SK-MEL-5 (cell line): Measurements from ENCODE around the gene FRMD1. TPM values are rescaled to one million over a fixed set of nuclear protein-coding genes. Genes with fewer than 3 reads are reported as not detected.

Experiments used
- DNase-seq: peaks from one replicate; pipeline ENCODE4 v3.0.0-alpha.2; 2016; ENCODE audit warnings: low read depth, low spot score
- in situ Hi-C: cut with HindIII; loops from 2 replicates; pipeline ENCODE4 v1.10.0; 2016; ENCODE audit warnings: low sequenced_read_pairs, high pct_unique_total_duplicates, low pct_unique_long_range_greater_than_20kb
- total RNA-seq: library from RNA; depleted of rRNA; stranded (reverse); fragments of >200 nt; shearing (Covaris generic); gene quantifications from 2 replicates; pipeline ENCODE4 v1.2.3, GENCODE V29; 2014

The FRMD1 gene
- total RNA-seq, 1 experiment from 2014 or later = not detected

DNA sequence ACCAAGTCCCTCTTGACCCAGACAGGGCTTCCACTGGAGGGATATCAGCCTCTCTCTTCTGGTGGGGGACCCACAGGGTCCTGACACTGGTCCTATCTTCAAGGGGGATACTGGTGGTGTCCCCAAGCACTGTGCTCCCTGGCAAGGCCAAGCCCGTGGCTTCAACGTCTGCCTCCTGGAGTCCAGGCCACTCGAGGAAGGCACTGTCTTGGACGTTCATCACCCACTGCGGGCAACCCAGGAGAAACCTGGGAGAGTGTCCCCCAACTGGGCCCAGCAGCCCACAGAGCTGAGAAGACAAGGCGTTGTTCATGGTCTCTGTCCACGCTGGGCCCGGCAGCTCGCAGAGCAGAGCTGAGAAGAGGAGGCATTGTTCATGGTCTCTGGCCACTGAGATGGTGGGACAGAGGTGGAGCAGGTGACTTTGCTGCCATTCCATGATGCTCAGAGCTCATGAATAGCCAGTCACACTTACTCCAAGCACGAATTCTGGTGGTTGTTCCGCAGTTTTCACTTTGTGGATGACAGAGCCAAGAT, 37.5 kb upstream of the FRMD1 start:
- in situ Hi-C loops = no loop called here
- no peak for DNase-seq

DNA sequence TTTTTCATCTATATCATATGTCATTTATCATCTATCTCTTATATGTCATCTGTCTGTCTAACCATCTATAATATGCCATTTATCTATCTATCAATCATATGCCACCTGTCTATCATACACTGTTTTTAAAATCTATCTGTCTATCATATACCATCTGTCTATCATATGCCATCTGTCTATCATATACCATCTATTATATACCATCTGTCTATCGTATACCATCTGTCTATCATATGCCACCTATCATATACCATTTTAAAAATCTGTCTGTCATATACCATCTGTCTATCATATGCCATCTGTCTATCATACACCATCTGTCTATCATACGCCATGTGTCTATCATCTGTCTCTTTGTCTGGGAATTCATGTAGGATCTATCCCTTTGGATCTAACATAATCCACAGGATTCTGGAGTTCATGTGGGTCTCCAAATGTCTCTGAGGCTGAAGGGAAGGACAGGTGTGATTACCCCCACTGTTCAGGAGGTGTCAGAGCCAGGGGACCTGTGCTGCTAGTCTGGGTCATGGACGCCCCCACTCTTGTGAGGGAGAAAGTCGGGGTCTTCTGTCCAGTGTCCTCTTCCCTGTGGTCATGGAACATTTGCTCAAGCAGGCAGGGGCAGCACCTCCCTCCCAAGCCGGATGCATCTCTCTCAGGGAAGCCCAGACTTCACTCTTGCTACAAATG, 36.9 kb upstream of the FRMD1 start:
- no peak for DNase-seq
- in situ Hi-C loops = no loop called here

DNA sequence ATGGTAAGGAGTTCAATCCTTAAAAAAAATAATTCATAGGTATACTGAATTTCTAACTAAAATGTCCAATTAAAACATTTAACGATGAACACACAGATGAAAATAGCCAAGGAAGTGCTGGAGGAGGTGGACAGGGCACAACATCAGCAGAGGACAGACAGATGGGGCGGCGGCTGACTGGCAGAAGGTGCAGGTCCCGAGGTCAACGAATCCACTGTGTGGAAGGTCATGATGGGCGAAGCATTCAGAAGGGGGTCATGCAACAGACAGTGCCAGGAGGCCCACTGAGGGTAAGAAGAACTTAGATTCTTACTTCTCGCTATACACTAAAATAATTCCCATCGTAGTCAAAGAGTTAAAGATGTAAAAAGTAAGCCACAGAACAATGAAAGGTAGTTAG, 34.2 kb upstream of the FRMD1 start:
- no peak for DNase-seq
- in situ Hi-C loops = no loop called here

DNA sequence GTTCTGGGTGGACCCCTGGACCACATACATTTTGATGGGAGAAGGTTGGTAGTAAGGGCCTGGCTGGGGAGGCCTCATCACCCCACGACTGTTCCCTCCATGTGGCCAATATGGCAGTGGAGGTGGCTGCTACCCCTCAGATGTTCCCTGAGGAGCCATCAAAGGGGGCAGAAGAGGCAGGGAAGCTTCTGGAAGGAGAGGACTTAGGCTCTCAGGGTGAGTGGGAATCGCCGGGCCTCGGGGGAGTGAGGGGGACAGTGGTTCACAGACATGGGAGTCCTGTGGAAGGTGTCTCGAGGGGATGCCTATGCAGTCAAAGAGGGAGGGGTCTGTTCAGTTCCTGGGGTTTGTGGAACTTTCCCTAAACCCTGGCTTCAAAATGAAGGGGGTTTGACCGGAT, 32.9 kb upstream of the FRMD1 start:
- no peak for DNase-seq
- in situ Hi-C loops = no loop called here

DNA sequence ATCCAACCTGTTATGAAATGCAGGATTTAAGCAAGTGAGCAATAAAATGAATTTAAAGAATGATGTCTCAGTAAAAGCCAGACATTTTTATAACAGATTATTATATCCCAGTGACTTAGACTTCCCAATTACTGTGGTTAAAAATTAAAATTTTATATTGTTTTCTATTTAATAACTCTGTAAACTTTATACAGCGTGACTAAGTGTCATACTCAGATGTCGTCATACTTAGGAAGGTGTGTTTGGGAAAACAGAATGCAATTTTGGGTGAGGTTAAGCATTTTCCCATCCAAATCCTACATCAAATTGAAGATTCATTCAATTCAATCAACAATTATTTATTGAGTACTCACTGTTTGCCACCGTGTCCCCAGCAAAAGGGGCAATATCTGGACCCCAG, 31.4 kb upstream of the FRMD1 start:
- DNase-seq = no peak
- in situ Hi-C loops = no loop called here

DNA sequence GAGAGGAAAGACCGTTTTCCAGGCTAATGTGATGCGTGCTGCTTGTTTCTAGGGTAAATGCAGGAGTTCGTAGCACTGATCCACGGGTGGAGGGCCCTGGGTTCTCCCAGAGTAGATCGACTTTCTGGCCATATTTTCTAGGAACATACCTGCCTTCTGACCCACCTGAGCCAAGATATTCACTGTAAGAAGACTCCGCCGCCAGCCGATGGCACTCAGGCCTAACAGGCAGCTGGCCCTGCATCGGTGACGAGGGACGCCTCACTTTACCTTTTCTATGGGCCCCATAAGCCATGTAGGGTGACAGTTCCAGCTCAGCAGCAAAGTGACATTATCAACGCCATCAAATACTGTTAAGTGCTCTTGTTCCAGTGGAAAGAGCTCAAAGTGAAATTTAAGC, 30.2 kb upstream of the FRMD1 start:
- DNase-seq = no peak
- in situ Hi-C loops = no loop called here

DNA sequence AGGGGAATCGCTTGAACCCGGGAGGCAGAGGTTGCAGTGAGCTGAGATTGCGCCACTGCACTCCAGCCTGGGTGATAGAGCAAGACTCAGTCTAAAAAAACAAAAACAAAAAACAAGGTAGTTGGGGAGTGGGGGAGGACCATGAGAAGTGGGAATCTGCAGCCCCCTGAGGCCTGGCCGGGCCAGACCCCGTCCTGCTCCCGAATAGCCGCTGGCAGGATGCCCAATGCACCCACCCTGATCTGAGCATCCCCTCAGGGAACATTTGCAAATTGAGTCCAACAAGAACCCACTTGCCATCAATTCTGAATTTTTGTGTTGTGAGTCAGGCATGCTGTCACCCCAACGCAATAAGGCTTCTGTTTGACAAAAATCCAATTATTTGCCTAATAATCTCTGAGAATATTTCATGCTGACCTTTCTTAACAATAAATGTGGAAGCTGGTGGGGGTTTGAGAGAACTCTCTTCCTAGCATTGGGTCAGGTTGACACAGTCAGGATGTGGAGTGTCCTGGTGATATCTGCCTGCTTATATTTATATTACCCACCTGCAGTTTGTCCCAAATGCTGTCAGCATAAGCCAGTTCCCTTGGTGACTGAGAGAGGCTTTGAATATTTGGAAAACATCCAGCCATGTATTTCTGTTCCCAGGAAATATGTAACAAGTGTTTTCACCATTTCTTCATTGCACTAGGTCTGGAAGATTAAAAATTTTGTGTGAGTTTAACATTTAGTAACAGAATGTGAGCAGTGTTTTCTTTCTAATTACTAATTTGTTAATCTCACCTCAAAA, 28.4 kb upstream of the FRMD1 start:
- DNase-seq = no peak
- in situ Hi-C loops = no loop called here

GRCh38 chr6:168106633-168107005, 27.6 kb upstream of the FRMD1 start:
- in situ Hi-C loops = no loop called here
- no peak for DNase-seq

DNA sequence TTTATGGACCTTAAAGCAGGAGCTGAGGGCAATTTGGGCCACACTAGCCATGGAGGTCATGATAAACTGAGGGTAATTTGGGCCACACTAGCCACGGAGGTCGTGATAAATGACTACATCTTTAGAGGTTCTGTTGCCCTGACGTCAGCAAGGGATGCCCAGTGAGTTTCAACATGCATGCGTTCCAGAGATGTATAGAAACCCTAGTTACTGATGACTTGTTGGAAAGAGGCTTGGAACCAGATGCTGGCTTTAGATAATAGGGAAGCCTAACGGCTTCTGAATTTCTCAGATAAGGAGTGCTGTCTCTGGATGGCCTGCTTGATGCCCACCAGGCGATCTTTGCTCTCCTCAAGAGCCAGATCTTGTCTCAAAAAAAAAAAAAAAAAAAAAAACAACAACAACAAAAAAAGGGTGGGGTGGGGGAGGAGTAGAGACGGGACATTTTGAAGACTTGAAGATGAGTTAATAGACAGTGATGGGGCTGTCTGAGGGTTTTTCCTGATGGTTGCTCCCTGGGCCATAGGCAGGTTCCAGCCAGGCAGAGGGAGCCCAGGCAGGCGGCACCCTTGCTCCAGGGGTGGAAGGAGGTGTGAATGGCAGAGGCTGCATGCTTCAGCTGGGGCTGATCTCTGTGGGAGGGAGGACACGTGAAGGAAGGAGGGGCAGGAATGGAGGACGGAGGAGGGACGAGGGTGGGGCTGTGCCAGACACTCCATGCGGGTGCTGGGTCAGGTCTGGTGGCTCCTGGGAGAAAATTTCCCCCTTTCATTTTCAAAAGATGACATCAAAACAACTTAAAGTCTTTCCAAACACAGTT, 27.0 kb upstream of the FRMD1 start:
- DNase-seq = peak; percentile 16
- in situ Hi-C loops = no loop called here

DNA sequence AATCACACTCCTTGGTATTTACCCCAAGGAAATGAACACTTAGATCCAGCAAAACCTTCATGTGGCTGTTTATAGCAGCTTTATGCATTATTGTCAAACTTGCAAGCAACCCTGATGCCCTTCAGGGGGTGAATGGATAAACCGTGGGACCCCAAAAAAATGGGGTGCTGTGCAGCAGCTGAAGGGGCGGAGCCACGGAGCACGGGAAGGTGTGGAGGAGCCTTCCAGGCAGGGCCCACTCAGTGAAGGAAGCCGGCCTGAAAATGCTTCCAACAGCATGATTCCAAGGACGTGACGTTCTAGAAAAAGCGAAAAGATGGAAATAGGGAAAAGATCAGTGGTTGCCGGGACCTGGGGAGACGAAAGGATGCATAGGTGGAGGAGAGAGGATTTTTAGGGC, 25.6 kb upstream of the FRMD1 start:
- in situ Hi-C loops = no loop called here
- DNase-seq = no peak

- DNase-seq = no peak
- in situ Hi-C loops = no loop called here
Observed at GRCh38 chr6:168103050-168103830, 24.2 kb upstream of the FRMD1 start.

DNA sequence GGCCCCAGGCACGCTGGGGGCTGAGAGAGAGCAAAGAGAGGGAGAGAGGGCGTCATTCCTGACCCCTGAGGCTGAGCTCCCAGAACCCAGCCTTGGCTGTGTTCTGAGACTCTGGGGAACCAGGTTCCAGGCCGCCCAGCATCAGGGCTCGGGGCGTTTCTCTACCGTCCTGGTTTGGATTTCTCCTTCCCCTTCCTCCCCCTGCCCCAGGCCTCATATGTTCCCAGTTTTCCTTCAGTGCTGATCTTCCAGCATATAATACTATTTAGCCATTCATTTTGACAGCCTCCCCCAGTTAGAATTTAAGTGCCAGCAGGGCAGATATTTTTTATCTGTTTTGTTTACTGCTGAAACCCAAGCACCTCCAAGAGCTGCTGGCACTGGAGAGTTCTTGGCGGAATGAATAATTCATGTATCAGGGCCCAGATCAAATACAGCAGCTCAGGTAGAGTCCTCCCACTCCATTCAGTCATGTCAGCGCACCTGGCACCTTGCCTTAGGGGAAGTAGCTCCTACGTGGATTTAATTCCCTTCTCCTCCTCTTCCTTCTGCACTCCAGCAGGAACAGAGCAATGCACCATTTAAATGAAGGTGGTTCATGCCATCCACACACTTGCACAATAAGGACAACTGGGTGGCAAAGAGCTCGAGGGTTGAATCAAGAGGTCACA, 23.4 kb upstream of the FRMD1 start:
- in situ Hi-C loops = no loop called here
- DNase-seq = no peak

DNA sequence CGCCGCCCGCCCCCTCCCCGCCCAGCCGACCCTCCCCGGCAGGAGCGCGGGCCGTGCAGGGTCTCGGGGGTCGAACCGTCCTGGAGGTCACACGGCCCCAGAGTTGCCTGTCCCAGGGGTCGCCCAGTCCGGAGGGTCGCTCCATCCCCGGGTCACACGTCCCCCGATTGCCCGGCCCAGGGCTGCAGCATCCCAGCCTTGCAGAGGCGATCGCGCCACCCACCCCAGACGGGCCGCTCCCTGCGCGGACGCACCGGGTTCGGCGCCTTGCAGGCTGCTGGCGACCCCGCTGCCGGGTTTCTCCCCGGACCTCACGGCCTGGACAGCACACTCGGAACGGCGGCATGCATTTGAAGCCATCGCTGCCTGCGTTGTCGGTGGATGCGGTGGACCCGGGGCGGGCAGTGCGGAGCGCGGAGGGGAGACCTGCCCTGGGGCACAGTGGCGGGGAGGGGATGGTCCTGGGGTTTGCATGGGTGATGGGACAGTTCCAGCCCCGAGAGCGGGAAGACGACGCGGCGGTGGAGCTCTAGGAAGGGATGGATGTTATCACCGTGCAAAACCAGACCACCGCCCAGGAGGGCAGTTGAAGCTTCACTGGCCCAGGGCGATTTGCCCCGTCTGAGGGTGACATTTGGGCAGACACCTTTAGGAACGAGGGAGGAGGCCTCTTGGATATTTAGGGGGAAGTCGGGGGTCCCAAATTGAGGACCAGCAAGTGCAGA, 22.7 kb upstream of the FRMD1 start:
- DNase-seq = no peak
- in situ Hi-C loops = no loop called here

GRCh38 chr6:168100803-168101589, 22.0 kb upstream of the FRMD1 start:
- no peak for DNase-seq
- in situ Hi-C loops = no loop called here

DNA sequence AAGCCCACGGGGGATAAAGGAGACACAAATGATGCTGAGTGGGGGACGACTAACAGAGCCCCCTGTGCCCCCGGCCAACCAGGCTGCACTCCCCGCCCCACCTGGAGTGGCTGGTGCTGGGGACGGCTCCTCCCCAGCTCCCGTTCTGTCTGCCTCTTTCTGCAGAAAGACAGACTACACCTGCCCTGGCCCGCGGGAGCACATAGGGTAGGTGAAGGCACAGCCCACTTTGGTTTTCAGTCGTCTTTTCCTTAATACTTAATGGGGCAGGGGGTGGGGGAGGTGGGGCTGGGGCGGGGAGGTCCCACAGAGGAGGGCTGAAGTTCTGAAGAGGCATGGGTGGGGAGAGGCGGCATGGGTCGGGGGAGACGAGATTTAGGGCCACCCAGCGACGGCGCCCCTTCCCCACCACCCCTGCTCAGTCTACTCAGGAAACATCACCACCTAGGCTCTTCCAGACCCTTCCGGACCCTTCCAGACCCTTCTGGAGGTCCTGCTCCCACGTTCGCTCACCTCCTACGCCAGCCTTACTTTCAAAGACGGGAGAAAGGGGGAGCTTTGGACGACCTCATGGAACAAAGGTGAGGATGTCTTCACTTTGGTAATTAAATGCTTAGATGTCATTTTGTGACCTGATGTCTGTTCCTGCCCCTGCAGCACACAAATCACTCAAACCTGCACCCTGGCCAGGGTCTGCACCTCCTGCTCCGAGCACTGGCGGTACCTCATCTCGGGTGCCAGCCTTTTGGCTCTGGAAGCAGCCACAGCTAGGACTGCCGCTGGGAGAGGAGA, 21.2 kb upstream of the FRMD1 start:
- DNase-seq = no peak
- in situ Hi-C loops = no loop called here
